GM12873 (cell line): Measurements from ENCODE around the gene EPHB4.

Experiments used
- CTCF ChIP-seq: IDR thresholded peaks from 2 replicates; pipeline ENCODE4 v1.5.1; 2012; ENCODE audit warnings: low read depth, mild to moderate bottlenecking, moderate library complexity, low read length, control low read depth; ENCODE audit not compliant: insufficient read depth; ENCODE audit errors: missing control alignments

EPHB4 gene

GRCh38 chr7:100799037-100799896 lies 28.1 kb downstream of the EPHB4 start:
- TF ChIP-seq CTCF = peak; percentile 92

GRCh38 chr7:100794741-100795140 lies 32.6 kb downstream of the EPHB4 start:
- no peak for TF ChIP-seq CTCF

GRCh38 chr7:100793806-100794660 lies 33.3 kb downstream of the EPHB4 start:
- no peak for TF ChIP-seq CTCF

- no peak for TF ChIP-seq CTCF
Measured at GRCh38 chr7:100791881-100792666, 35.2 kb downstream of the EPHB4 start.

GRCh38 chr7:100789055-100789454 lies 38.3 kb downstream of the EPHB4 start:
- TF ChIP-seq CTCF = peak; percentile 29

GRCh38 chr7:100786323-100786722 lies 41.0 kb downstream of the EPHB4 start:
- no peak for TF ChIP-seq CTCF

- no peak for TF ChIP-seq CTCF
Measured at GRCh38 chr7:100785878-100786277, 41.4 kb downstream of the EPHB4 start.
